Duodenal mucosa (tissue), 2 donors: Measurements from ENCODE around the gene DEGS1.

Source experiments
- H3K27ac ChIP-seq: one replicate; pipeline ENCODE4 v1.7.0; 2013; ENCODE audit warnings: low read depth, low read length
- H3K27me3 ChIP-seq, 2 donors: one replicate each; pipeline ENCODE4 v1.7.0; 2013; ENCODE audit warnings: low read length in 2 of 2, control low read depth in 1 of 2; ENCODE audit not compliant: insufficient read depth in 2 of 2, control insufficient read depth in 1 of 2
- H3K36me3 ChIP-seq, 2 donors: one replicate each; pipeline ENCODE4 v1.7.0; 2013; ENCODE audit warnings: low read length in 2 of 2, control low read depth in 1 of 2; ENCODE audit not compliant: insufficient read depth in 2 of 2, control insufficient read depth in 1 of 2
- H3K4me1 ChIP-seq, 2 donors: one replicate each; pipeline ENCODE4 v1.7.0; 2013; ENCODE audit warnings: low read length in 2 of 2, control low read depth in 1 of 2; ENCODE audit not compliant: insufficient read depth in 2 of 2, control insufficient read depth in 1 of 2
- H3K4me3 ChIP-seq, 2 donors: one replicate each; pipeline ENCODE4 v1.7.0; 2013; ENCODE audit warnings: low read length in 2 of 2, low read depth in 1 of 2
- H3K9ac ChIP-seq, 2 donors: one replicate each; pipeline ENCODE4 v1.7.0; 2013; ENCODE audit warnings: low read length in 2 of 2, low read depth in 1 of 2
- H3K9me3 ChIP-seq, 2 donors: one replicate each; pipeline ENCODE4 v1.7.0; 2013; ENCODE audit warnings: low read length in 2 of 2, control low read depth in 1 of 2; ENCODE audit not compliant: control insufficient read depth in 1 of 2

The DEGS1 gene

DNA sequence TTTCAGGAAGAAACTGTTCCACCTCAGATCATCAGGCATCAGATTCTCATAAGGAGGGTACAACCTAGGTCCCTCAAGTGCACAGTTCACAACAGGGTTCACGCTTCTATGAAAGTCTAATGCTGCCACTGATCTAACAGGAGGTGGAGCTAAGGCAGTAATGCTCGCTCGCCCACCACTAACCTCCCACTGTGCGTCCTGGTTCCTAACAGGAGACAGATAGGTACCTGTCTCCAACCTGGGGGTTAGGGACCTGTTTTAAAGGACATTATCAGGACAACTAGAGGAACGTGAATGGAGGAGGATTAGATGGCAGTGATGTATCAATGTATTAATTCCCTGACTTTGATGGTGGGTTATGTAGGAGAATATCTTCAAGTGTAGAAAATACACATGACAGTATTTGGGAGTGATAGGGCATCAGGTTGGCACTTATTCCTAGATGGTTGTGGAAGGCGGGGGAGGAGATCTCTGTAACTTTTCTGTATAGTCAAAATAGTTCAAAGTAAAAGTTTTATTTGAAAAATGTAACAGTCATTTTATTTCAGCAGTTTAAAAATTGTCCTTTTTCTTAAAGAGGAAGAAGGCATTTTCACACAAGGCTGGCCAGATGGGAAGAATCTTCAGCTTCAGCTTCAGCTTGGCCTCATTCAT is 43.9 kb downstream of the DEGS1 start:
- Histone ChIP-seq H3K36me3 (peaks cover 4 to 26% of the 10 kb centered on the region in 2 donors), H3K9me3 (no peaks in the 10 kb centered on the region), H3K4me1 (peaks cover 9 to 14% of the 10 kb centered on the region in 2 donors), H3K27me3 (no peaks in the 10 kb centered on the region), H3K9ac (no peak overlapping the region), H3K27ac (no peak overlapping the region), H3K4me3 (no peak overlapping the region)

DNA sequence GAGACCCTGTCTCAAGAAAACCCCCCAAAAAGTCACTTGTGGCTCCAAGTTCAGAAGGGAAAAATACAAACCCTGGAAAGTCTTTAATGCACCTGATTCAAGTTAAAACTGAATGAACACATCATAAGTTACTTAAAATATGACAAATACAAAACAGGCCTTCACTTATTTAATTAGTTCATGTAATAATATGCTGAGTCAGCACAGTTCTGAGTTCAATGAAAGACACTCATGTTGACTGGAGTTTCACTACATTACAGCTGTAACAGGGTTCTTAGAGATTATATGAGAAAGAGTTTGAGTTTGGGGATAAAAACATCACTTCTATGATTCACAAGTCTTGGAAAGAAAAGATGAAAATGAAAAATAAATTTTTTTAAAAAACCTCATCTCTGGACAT is 51.0 kb downstream of the DEGS1 start:
- Histone ChIP-seq H3K27ac (no peak overlapping the region), H3K4me3 (no peak overlapping the region), H3K4me1 (no peaks in the 10 kb centered on the region), H3K27me3 (no peaks in the 10 kb centered on the region), H3K9ac (no peak overlapping the region), H3K9me3 (no peaks in the 10 kb centered on the region), H3K36me3 (peaks cover 15 to 30% of the 10 kb centered on the region in 2 donors)

DNA sequence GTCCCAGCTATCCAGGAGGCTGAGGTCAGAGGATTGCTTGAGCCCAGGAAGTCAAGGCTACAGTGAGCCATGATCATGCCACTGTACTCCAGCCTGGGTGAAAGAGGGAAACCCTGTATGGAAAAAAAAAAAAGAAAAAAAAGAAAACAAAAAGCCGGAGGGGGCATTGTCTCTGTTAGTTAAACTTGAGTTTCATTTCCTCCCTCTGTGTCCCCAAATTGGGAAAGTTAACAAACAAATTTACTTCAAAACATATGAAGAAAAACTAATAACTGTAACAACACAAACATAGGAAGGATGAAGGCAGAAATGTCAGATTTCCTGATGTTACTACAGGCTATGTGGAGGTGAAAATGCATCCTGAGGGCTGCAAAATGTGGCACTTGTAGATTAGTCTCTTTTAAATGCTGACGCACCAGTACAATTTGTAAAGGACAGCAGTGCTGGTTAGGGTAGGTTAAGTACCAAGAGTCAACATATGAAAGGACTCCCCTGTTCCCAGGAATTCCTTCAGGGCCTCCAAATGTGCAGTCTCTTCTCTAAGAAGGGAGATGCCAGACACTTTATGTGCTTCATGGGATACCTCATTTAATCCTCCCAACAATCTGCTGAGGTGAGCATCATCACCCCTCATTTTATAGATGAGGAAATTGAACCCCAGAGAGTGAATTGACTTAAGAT is 52.9 kb downstream of the DEGS1 start:
- H3K9ac ChIP-seq, result no peak overlapping the region
- peaks cover 15 to 29% of the 10 kb centered on the region in 2 donors for H3K36me3 ChIP-seq
- H3K27ac ChIP-seq, result no peak overlapping the region
- no peaks in the 10 kb centered on the region for H3K27me3 ChIP-seq
- no peaks in the 10 kb centered on the region for H3K4me1 ChIP-seq
- no peak overlapping the region for H3K4me3 ChIP-seq
- no peaks in the 10 kb centered on the region for H3K9me3 ChIP-seq

DNA sequence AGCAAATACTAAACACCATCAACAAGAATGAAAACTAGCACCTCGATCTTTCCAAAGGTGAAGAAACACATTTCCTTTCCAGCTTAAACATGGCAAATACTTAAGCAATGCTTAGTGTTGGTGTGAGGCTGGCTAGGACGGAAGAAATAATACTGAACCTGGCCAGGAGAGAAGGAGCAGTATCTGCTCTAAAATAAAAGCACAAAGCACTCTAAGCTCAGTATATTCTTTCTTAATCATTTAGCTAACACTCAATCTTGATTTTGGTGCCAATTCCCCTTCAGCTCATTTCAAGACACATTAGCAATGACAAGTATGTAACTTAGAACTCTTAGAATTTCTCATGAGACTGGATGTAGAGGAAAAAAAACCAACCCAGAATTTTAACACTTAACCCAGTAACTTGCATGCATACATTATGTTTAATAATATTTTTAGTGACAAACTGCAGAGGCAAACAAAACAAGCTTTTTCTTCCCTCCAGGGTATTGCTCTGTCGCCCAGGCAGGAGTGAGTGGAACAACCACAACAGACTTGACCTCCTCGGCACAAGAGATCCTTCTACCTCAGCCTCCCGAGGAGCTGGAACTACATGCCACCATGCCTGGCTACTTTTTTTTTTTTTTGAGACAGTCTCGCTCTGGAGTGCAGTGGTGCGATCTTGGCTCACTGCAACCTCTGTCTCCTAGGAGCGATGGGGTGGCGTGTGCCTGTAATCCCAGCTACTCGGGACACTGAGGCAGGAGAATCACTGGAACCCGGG is 54.3 kb downstream of the DEGS1 start:
- Histone ChIP-seq H3K9me3 (no peaks in the 10 kb centered on the region), H3K27ac (no peak overlapping the region), H3K27me3 (no peaks in the 10 kb centered on the region), H3K4me1 (no peaks in the 10 kb centered on the region), H3K9ac (no peak overlapping the region), H3K4me3 (no peak overlapping the region), H3K36me3 (peaks cover 15 to 29% of the 10 kb centered on the region in 2 donors)

DNA sequence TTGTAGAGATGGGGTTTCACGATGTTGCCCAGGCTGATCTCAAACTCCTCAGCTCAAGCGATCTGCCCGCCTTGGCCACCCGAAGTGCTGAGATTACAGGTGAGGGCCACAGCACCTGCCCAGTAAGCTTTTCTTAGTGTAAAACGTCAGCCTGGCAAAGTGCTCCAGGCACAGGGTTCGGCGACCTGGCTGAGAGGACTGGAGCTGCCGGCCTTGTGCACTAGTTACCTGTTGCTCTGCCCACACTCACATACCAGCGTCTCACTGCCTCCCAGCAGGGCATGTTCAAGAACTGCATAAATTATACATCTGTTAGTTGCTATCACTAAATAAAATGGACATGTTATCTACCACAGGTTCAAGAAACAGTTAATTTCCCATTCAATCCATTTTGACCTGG is 55.2 kb downstream of the DEGS1 start:
- Histone ChIP-seq H3K9me3 (no peaks in the 10 kb centered on the region), H3K27me3 (no peaks in the 10 kb centered on the region), H3K9ac (no peak overlapping the region), H3K4me1 (no peaks in the 10 kb centered on the region), H3K4me3 (no peak overlapping the region), H3K27ac (no peak overlapping the region), H3K36me3 (peaks cover 10 to 24% of the 10 kb centered on the region in 2 donors)

DNA sequence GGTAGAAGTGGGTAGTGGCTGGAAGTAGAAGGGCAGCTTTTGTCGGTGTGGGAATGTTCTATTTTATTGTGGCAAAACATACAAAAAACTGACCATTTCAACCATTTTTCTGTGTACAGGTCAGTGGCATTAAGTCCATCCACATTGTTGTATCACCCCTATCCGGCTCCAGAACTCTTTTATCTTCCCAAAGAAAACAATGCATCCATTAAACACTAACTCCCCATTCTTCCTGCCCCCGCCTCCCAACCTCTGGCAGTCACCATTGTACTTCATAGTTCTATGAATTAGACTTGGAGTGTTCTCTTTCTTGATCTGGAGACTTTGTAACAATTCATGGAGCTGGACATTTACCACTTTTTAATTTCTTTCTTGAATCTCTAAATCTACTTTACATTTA is 55.7 kb downstream of the DEGS1 start:
- Histone ChIP-seq H3K36me3 (peaks cover 10 to 24% of the 10 kb centered on the region in 2 donors), H3K4me3 (no peak overlapping the region), H3K9me3 (no peaks in the 10 kb centered on the region), H3K9ac (no peak overlapping the region), H3K27me3 (no peaks in the 10 kb centered on the region), H3K4me1 (no peaks in the 10 kb centered on the region), H3K27ac (no peak overlapping the region)
